ENCODE measurements around the gene CLEC6A.

GRCh38 chr12:8446642-8447547 lies 8.9 kb upstream of the CLEC6A start:
- TF ChIP-seq CTCF (IDR thresholded peaks at IDR 0.05; ENCODE audit: insufficient read depth, low read length, poor library complexity, severe bottlenecking) (no peak), EZH2phosphoT487 (conservative IDR thresholded peaks at IDR 0.05; ENCODE audit: low read length) (no peak)
